GM19397 (cell line): ENCODE data around the gene PIK3AP1.
"Not testable (repeated sequence)": the region's sequence is repeated elsewhere in the genome, so short reads cannot be mapped to it uniquely, and the experiment has no call there.

Source experiments
- ATAC-seq: cut with Tn5 transposase; IDR thresholded peaks from one replicate; pipeline ENCODE4 v1.9.1; 2021; ENCODE audit warnings: mild to moderate bottlenecking, moderate library complexity; ENCODE audit not compliant: unreplicated experiment

PIK3AP1 gene

DNA sequence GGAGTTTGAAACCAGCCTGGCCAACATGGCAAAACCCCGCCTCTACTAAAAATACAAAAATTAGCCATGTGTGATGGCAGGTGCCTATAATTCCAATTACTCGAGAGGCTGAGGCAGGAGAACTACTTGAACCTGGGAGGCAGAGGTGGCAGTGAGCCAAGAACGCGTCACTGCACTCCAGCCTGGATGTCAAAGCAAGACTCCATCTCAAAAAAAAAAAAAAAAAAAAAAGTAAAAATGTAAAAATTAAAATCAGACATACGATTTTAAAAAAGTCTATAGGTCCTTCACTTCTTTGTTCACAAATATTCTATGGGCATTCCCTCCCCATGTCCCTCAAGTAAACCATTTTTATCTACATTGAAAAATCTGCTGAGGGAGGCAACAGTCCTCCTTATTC is 171.7 kb downstream of the PIK3AP1 start:
- no peak for ATAC-seq

- not testable (repeated sequence) for ATAC-seq
Observed at GRCh38 chr10:96545558-96545957, 174.8 kb downstream of the PIK3AP1 start.
